DMS53 treated with DMSO at 0.1 percent for 48 hours (cell line): ENCODE data around the gene ADORA3.
A peak's percentile ranks its signal among the peaks of the same experiment; 100 is the strongest.

Experiments
- DNase-seq: peaks from one replicate; lab custom pipeline; 2025; ENCODE audit not compliant: unreplicated experiment; lab: John Stamatoyannopoulos, UW

Gene ADORA3

GRCh38 chr1:111509997-111510375 is 6.6 kb upstream of the ADORA3 start:
- no peak for DNase-seq

- DNase-seq: peak; percentile 59
Measured at GRCh38 chr1:111507411-111508201, 4.2 kb upstream of the ADORA3 start.

DNA sequence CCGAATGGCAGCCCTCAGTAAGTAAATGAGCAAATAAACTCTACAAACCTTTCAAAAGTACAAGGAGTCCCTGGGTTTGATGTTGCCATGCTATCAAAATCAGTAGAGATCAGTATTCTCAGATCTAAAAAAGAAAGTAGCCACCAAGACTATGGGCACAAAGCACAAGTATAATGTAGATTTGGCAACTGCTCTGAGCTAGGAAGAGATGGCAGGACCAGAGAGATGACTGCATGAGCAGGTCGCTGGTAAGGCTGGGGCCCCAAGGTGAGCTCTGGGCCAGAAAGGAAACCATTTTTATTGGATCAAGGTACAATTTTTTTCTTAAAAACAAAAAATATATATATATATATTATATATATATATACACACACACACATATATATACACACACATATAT is 3.1 kb upstream of the ADORA3 start:
- no peak for DNase-seq

DNA sequence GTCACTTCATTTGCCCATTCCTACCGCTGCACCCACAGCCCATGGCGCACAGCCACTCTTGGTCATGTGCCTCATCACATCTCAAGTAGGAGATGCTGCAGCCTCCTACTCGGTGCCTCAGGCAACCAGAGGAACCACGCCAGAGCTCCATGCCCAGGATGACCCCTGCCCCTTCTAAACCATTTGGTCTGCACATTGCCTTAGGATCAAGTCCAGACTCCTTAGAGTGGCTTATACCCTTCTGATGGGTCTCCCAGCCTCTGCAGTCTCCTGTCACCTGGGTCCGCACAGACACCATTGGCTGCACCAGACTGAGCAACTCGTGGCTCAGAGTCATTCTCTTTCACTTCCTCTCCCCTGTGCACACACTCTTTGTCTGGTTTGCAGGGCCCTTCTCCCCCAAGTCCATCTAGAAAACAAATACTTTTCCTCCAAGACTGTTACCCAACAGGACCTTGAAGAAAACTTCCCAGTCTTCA is 2.2 kb upstream of the ADORA3 start:
- no peak for DNase-seq

DNA sequence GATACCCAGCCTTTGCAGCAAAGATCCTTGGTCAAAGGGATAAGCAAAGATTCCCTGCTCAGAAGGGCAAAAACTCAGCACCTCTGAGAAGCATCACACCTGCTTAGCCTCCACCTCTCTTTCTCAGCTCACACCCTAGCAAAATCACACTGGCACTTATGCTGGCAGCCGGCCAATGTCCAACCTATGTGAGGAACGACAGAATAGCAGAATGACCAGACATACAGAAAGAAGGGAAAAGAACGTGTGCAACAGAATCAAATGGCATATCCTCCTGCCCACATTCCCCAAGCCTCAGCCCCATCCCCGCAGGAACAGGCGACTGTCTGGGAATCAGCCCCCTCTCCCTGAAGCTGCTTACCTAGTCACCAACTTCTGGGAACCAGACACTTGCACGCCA is 664 bp upstream of the ADORA3 start:
- DNase-seq: no peak

DNA sequence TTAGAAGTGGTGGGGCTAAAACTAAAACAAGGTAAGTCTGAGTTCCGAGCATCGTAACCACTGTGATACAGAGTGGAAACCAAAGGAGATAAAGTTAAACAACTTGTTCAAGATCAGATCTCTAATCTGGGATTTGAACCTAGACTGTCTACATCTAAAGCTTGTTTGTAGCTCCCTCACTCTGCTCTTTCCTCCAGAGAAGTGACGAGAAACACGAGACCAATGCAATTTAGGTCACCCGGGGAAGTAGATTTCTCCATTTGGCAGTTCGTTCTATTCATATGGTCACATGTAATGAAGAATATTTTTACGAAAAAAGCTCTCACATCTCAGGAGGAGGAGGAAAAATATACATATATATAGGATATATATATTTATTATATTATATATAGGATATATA is 1.8 kb downstream of the ADORA3 start:
- no peak for DNase-seq

DNA sequence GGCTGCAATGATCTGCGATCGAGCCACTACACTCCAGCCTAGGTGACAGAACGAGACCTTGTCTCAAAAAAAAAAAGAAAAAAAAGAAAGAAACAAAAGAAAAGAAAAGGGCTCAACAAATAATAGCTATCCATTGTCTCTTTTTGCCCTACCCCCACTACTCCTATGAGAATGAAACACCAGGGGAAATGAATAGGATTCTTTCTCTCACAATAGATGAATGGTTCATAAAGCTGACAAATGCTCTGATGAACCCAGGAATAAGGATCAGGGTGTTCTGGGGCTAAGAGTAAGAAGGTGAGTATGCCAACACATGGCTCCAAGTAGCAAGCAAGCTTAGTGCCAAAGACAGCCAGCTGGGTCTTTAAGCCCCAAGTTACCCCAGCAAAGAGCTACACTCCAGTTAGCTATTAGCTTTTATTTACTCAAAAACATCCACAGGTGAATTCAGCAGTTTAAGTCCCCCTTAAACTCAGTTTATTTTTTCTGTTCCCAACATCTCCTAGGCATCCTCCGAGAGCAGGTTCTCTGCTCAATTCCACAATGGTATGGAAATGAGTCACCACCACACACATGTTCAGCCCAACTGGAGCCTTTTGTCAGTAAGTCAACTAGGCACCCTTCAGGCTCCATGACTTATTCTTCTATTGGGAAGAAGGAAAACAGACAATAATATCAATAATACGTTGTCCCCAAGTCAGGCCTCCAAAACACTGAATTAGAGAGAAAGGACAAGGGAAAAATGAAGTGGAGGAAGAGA is 4.2 kb downstream of the ADORA3 start:
- no peak for DNase-seq

DNA sequence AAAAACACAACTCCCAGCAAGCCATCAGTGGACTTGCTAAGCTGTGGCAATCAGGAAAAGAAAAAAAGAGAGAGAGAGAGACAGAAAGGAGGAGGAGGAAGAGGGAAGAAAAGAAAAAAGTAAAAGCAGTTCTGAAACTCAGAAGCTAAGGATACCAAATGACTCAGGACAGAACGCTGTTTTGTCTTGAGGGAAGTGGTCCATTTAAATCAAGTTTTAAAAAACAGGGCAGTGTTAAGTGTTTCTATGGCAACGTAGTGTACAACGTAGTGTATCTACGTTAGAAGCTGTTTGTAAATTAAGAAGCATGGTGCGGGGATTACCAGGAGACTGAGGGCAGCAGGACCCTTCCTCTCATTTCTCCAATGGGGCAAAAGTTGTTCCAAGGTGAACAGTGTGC is 5.8 kb downstream of the ADORA3 start:
- DNase-seq: no peak

- no peak for DNase-seq
Measured at GRCh38 chr1:111496398-111496797, 7.0 kb downstream of the ADORA3 start.

- no peak for DNase-seq
Measured at GRCh38 chr1:111491070-111491469, 12.4 kb downstream of the ADORA3 start.

- DNase-seq: no peak
Measured at GRCh38 chr1:111490220-111490619, 13.2 kb downstream of the ADORA3 start.

DNA sequence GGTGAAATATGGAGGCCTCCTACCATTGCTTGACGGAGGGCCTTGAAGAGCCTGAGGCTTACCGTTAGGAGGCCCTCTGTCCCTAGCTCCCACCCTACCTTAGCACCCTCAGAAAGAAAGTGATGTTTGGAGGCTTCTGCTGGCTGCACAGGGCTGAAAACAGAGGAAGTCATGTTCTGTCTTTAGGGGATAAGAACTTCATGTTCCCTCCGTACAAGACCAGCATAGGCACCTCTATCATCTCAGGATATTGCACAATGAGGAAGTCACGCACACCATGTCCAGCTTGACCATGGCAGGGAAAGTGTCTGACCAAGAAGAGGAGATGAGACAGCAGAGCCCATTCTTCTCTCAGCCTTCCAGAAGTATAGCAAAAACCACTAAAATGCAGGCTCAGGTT is 13.8 kb downstream of the ADORA3 start:
- no peak for DNase-seq

DNA sequence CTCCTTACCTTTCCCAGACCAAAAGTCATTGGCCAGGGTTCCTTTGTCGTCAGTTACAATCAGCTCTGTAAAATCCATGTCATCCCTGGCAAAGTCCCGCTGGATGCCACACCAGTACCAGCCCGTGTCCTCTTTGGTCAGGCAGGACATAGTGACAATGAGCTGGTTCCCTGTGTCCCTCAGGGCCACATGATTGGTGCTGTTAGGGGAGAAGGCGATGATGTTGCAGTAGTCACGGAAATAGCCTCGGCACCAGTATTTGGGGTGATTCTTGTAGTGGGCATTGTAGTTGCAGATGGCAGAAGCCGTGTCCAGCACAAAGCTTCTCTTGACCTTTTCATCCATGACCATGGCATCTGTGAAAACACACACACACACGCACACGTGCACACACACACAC is 14.8 kb downstream of the ADORA3 start:
- no peak for DNase-seq

- no peak for DNase-seq
Measured at GRCh38 chr1:111487133-111487532, 16.3 kb downstream of the ADORA3 start.

DNA sequence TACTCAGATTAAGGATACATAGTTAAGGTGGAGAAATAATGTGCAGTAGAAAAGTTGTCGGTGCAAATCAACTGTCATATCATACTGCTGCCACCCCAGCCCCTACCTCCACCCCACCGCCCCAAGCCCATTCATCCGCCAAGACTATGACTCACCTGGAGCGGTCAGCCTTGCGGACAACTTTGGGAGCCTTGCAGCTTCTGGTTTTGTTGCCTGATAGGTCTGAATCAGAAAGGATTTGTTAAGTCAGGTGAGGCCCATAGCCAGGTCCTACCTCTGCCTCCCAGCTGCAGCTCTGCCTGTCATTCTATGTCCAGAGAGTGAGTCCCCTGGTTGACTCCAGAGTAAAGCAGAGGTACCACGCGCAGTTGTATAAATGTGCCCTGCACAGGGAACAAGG is 17.0 kb downstream of the ADORA3 start:
- no peak for DNase-seq

GRCh38 chr1:111484391-111485026 is 18.9 kb downstream of the ADORA3 start:
- DNase-seq: no peak

DNA sequence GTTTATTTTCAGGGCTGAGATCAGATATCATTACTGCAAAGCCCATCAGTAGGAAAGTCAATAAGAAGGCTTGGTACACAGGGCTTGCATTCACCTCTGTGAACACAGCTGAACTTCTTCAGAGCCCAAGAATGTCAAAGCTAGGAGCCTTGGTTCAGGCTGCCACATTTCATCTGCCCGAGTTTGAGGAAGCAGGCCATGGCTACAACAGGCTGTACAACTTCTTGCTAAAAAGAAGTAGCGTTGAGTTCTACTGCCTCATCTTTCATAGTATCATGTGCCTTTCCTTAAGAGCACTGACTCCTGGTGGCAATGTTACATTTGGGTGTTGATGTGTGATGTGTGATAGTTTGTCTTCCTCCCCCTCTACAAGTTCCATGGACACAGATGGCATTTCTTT is 19.6 kb downstream of the ADORA3 start:
- DNase-seq: no peak

- DNase-seq: no peak
Measured at GRCh38 chr1:111483166-111483565, 20.3 kb downstream of the ADORA3 start.

DNA sequence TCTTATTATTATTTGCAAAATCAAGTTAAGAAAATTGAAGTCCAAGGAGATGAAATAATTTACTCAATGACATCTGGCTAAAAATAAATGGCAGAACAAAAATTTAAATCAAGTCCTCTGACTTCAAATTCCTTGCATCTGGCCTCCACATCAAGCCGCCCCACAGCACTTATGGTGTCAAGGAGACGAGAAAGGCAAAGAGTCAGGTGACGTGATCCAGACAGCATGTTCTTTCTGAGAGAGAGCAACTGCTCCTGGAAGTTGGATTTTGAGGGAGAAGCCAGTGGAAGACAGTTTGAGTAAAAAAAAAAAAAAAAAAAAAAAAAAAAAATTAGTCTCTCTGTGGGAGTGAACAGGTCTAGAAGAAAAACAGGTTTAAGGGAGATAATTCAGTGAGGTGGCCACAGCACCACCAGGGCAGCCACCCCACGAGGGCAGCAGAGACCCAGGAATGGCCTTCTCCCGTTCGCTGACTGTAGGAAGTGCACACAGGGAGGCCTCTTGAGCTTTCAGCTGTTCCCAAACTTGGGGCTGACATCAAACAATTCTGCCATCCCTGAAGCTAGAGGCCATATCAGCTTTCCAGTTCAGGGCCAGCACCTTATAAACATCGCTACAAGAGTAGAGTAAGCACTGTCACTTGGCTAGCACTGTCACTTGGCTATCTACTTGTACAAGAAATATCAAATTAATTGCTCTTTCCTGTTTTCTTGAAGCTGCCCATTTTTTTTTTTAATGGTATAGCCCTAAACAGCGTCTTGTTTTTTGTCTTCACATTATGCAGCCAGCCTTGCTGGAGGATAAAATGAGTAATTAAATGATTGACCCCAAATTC is 21.8 kb downstream of the ADORA3 start:
- peak; percentile 40 for DNase-seq

- DNase-seq: no peak
Measured at GRCh38 chr1:111480674-111481073, 22.8 kb downstream of the ADORA3 start.

DNA sequence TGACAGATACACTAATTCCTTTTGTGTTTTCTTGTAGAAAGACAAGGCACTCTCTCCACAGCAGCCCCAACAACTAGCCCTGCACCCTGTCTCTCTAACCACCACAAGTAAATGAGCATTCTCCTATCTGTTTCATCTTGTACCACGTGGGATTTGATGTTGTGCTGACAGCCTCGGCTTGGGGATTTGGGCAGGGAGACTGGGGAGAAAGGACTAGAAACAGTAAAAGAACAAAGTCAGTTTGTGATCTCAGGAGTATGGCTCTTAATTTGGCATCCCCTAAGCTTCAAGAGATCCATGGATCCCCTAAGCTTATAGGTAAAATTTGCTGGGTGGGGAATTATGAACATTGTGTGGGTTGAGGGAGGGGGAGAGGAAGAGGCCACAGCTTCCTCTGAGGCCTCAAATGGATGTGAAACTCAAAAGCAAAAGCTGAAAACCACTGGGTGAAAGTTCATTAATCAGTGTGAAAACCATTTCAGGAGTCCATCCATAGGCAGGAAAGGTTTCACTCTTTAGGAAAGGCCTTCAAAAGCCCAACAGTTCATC is 26.6 kb downstream of the ADORA3 start:
- DNase-seq: no peak
